Heart right ventricle (tissue), 16 donors: Measurements from ENCODE around the gene TMC2. TPM values are rescaled to one million over a fixed set of nuclear protein-coding genes. Genes with fewer than 3 reads are reported as not detected.

Experiments used
- ATAC-seq, 8 donors: fragments of 200-7000 bp; cut with Tn5 transposase; one replicate each; pipeline ENCODE4 v1.9.1; 2020; ENCODE audit warnings: mild to moderate bottlenecking in 8 of 8, moderate library complexity in 8 of 8, moderate number of reproducible peaks in 1 of 8
- DNase-seq, 2 donors: peaks; one replicate each; pipeline ENCODE4 v3.0.0-alpha.2; 2020
- H3K27ac ChIP-seq, 10 donors: fragments of 200-600 bp; sonication (generic) in 2 of 10; one replicate each; pipeline versions ENCODE4 v1.5.0 to v1.8.0; 2020 to 2022; ENCODE audit warnings: mild to moderate bottlenecking in 3 of 10
- H3K27me3 ChIP-seq, 7 donors: fragments of 200-600 bp; one replicate each; pipeline ENCODE4 v1.8.0; 2021 to 2022; ENCODE audit warnings: mild to moderate bottlenecking in 2 of 7
- H3K36me3 ChIP-seq, 9 donors: fragments of 200-600 bp; sonication (generic) in 1 of 9; one replicate each; pipeline versions ENCODE4 v1.5.0 to v1.8.0; 2020 to 2022; ENCODE audit warnings: mild to moderate bottlenecking in 2 of 9
- H3K4me1 ChIP-seq, 9 donors: fragments of 200-600 bp; sonication (generic) in 1 of 9; one replicate each; pipeline versions ENCODE4 v1.5.0 to v1.8.0; 2020 to 2022; ENCODE audit warnings: mild to moderate bottlenecking in 4 of 9
- H3K4me3 ChIP-seq, 10 donors: fragments of 200-600 bp; sonication (generic) in 2 of 10; one replicate each; pipeline versions ENCODE4 v1.5.0 to v1.8.0; 2020 to 2022; ENCODE audit warnings: mild to moderate bottlenecking in 7 of 10, moderate library complexity in 2 of 10
- H3K9me3 ChIP-seq, 11 donors: fragments of 200-600 bp in 10 of 11; sonication (generic) in 2 of 11; one replicate each; pipeline versions ENCODE4 v1.5.0 to v1.8.0; 2013 to 2022; ENCODE audit warnings: mild to moderate bottlenecking in 2 of 11, control low read depth in 1 of 11, moderate library complexity in 1 of 11
- WGBS, 2 donors: extraction: QIAGEN DNeasy Blood & Tissue Kit; methylation state at CpG; one replicate each; pipeline ENCODE4 v1.1.7; 2013; ENCODE audit warnings: inconsistent platforms in 1 of 2; 5-methylcytosine and 5-hydroxymethylcytosine counted together
- intact Hi-C, 10 donors: fragments of 100-400 bp; cut with DNase I; formaldehyde crosslinking; loops; one replicate each; pipeline versions ENCODE4 v1.11.1 to v1.14.2; 2022
- polyA plus RNA-seq, 2 donors: library from polyadenylated mRNA; stranded (reverse); fragments of 200-250 nt; gene quantifications; one replicate each; pipeline ENCODE4 v1.2.3, GENCODE V29; 2013
- total RNA-seq, 10 donors: library from RNA; stranded (reverse); fragmentation: NEBNext Ultra II Directional in 3 of 10; extraction: Animal tissue kit (Norgen Biotek cat#: 25700) in 3 of 10; gene quantifications; one replicate each; pipeline versions ENCODE4 v1.2.1 to v1.2.4, GENCODE V29; 2021 to 2023
- TF ChIP-seq, protein P1 (sequence below), 9 donors: fragments of 200-600 bp; sonication (generic) in 2 of 9; IDR thresholded peaks; one replicate each; pipeline versions ENCODE4 v1.5.0 to v1.8.0; 2021 to 2022; ENCODE audit warnings: antibody characterized with exemption in 9 of 9, mild to moderate bottlenecking in 5 of 9, moderate library complexity in 1 of 9
- donor health status: Arrhythmogenic right ventricular cardiomyopathy.
- donor health status: ischemic (EF 13 %, LVEDD 7.1; RV severe dilation, severe dysfunction).
- donor health status: healthy with polysubstance abuse.
- donor health status: DM: no; HTN: yes; CAD: no.
- donor health status: DM: no; HTN: no; CAD: no.
- donor health status: ischemic (EF 25% LVEDD 6.9; RV normal size, moderate dysfunction).
- donor health status: ischemic (EF 25% LVEDD 5.7; RV mildly dilated, moderate dysfunction).
- donor health status: healthy.
- donor health status: DM: yes; HTN: yes; CAD: no.
- donor health status: Ischemic cardiomyopathy.
- donor health status: ischemic (EF 35%, LVEDD 5.7; RV mildly dilated, moderate dysfunction).
- donor health status: nonischemic (EF 11% LVEDD 7.7; RV severe dilation, severe dysfunction).
- donor health status: DM: yes; HTN: yes; CAD: no.
- donor health status: PGD.
- donor health status: ischemic (EF 29% LVEDD 5.4; RV normal size, mild dysfunction).
- donor health status: nonischemic (EF 23%, LVEDD 6.1; RV moderate dilation, normal function).

TMC2 gene
- total and polyA plus RNA-seq, 12 donors: 0.20 TPM; not detected in 11

DNA sequence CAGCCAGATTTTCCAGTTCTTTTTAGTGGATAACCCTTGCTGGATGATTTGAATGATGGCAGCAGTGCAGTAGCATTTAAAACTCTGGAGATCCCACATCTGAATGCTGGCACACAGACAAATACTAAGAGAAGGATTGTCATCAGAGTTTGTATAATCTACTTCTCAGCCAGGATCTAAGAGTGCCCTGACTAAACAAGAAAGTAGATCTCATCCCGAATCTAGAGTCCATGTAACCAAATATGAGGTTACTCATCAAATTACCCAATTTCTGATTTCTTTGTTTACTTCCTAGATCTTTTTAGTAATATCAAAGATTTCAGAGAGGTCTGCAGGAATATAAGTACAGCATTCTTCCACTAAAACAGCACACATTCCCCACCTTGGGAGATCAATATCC, 7.8 kb downstream of the TMC2 start:
- peaks cover 0 to 64% (median 48%) of the 10 kb centered on the region in 7 donors for H3K27me3 ChIP-seq
- no peak overlapping the region for H3K4me3 ChIP-seq
- 74 to 77% methylated on average over 1 of the region's 1 CpG for WGBS, 2 donors
- H3K27ac ChIP-seq: no peak overlapping the region
- no peak for DNase-seq
- no peaks in the 10 kb centered on the region for H3K9me3 ChIP-seq
- TF ChIP-seq, protein P1, sequence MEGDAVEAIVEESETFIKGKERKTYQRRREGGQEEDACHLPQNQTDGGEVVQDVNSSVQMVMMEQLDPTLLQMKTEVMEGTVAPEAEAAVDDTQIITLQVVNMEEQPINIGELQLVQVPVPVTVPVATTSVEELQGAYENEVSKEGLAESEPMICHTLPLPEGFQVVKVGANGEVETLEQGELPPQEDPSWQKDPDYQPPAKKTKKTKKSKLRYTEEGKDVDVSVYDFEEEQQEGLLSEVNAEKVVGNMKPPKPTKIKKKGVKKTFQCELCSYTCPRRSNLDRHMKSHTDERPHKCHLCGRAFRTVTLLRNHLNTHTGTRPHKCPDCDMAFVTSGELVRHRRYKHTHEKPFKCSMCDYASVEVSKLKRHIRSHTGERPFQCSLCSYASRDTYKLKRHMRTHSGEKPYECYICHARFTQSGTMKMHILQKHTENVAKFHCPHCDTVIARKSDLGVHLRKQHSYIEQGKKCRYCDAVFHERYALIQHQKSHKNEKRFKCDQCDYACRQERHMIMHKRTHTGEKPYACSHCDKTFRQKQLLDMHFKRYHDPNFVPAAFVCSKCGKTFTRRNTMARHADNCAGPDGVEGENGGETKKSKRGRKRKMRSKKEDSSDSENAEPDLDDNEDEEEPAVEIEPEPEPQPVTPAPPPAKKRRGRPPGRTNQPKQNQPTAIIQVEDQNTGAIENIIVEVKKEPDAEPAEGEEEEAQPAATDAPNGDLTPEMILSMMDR (IDR thresholded peaks at IDR 0.05): no peak
- H3K36me3 ChIP-seq: no peaks in the 10 kb centered on the region
- intact Hi-C loops: no loop called here
- no peaks in the 10 kb centered on the region for H3K4me1 ChIP-seq
- no peak for ATAC-seq

DNA sequence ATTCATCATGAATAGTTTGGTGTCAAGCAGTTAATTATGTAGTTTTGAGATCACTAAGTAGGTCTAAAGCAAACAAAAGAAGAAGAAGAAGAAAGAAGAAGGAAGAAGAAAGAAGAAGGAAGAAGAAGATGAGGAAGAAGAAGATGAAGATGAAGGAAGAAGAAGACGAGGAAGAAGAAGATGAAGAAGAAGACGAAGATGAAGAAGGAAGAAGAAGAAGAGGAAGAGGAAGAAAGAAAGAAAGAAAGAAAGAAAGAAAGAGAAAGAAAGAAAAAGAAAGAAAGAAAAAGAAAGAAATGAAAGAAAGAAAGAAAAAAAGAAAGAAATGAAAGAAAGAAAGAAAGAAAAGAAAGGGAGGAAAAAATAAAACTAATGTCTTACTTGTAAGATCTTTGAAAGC, 9.2 kb downstream of the TMC2 start:
- H3K9me3 ChIP-seq: no peaks in the 10 kb centered on the region
- intact Hi-C loops: no loop called here
- no peaks in the 10 kb centered on the region for H3K4me1 ChIP-seq
- H3K36me3 ChIP-seq: no peaks in the 10 kb centered on the region
- TF ChIP-seq, protein P1 (IDR thresholded peaks at IDR 0.05): no peak
- no peak overlapping the region for H3K27ac ChIP-seq
- WGBS, 2 donors: 86 to 89% methylated on average over 2 of the region's 2 CpGs
- no peak overlapping the region for H3K4me3 ChIP-seq
- DNase-seq: no peak
- no peak for ATAC-seq
- peaks cover 0 to 65% (median 48%) of the 10 kb centered on the region in 7 donors for H3K27me3 ChIP-seq

DNA sequence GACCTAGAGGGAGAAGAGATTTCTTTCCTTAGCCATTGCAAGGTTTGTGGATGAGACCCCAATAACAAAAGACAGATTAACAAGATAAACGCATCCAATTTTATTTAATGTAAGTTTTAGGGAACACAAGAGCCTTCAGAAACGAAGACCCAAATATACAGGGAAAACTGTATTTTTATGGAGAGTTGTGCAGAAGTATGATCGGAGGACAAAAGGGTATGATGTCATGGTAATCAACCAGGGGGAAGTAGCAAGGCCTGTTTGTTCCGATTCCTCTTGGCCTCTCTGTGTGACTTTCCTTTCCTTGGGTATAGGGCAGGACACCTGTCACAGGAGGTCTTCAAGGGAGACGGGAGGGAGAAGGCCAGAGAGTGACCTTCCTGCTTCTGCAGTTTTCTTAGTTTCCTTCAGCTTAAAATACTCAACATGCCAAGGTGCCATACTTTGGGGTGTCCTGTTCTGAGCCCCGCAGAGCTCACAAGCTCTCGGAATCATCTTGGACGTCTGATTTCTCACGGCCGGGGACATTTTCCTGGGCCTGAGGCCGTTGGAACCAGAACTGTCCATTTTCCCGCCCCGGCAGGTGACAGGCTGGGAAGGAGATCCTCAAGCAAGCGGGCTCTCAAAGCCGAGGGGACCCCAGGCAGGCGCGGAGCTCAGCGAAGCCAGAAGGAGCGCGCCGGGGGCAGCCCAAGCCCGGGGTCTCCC, 21.7 kb downstream of the TMC2 start:
- Histone ChIP-seq H3K27ac (no peak overlapping the region), H3K36me3 (no peaks in the 10 kb centered on the region), H3K9me3 (no peaks in the 10 kb centered on the region), H3K4me1 (peaks cover 0 to 11% (median 8%) of the 10 kb centered on the region in 9 donors), H3K4me3 (peak overlapping the region in 2 of 10 donors; percentile 7 to 31), H3K27me3 (peaks cover 9 to 94% (median 82%) of the 10 kb centered on the region in 7 donors)
- intact Hi-C loops: no loop called here
- DNase-seq (no peak), ATAC-seq (no peak)
- WGBS, 2 donors: 26 to 29% methylated on average over 22 of the region's 22 CpGs
- TF ChIP-seq, protein P1 (IDR thresholded peaks at IDR 0.05): no peak

DNA sequence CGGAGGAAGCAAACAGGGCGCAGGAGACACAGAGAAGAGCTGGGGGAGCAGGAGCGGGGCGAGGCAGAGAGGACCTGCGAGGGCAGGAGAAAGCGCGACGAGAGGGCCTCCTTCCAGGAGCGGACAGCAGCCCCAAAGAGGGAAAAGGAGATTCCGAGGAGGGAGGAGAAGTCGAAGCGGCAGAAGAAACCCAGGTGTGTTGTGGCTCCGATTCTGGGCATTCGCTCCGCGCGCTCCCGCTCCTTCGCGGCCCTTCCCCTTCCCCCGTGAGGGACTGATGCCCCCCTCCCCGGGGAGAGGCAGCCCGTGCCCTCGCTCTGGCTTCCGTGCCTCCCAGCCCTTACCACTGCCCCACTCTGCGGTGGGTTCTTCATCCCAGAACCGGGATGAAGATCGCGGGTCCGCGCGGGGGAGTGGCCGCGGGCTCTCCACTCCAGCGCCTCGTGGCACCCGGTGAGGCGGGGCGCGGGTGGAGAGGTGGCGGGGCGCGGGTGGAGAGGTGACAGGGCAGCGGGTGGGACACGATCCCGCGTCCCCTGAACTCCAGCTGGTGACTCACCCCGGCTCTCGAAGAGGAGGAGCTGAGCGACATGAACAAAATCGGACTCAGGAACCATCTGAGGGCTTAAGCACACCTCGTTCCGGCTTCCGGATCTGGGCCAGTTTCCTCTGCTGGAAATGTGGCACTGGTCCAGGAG, 22.4 kb downstream of the TMC2 start:
- intact Hi-C loops: no loop called here
- no peak overlapping the region for H3K27ac ChIP-seq
- peak overlapping the region in 8 of 10 donors; percentile 7 to 32 (median 30) for H3K4me3 ChIP-seq
- WGBS, 2 donors: 2 to 3% methylated on average over 54 of the region's 54 CpGs
- no peaks in the 10 kb centered on the region for H3K9me3 ChIP-seq
- peaks cover 9 to 95% (median 79%) of the 10 kb centered on the region in 7 donors for H3K27me3 ChIP-seq
- ATAC-seq: peak in 1 of 8 donors; percentile 20
- no peaks in the 10 kb centered on the region for H3K36me3 ChIP-seq
- no peak for DNase-seq
- peaks cover 0 to 11% (median 8%) of the 10 kb centered on the region in 9 donors for H3K4me1 ChIP-seq
- TF ChIP-seq, protein P1 (IDR thresholded peaks at IDR 0.05): no peak
